ENCODE measurements around the gene AFG3L2. TPM values are rescaled to one million over a fixed set of nuclear protein-coding genes. Genes with fewer than 3 reads are reported as not detected.

Gene AFG3L2
- total RNA-seq, 1 experiment from 2014 or later = 73.5 TPM

- no peaks in the 10 kb centered on the region for H3K79me1 ChIP-seq (ENCODE audit: insufficient read depth, low read depth, low read length, poor library complexity, severe bottlenecking)
- H3K9ac ChIP-seq (ENCODE audit: extremely low read depth, insufficient read length, low read length) = no peak overlapping the region
- H4K5ac ChIP-seq (ENCODE audit: insufficient read length, low read depth, low read length) = no peak overlapping the region
- no peaks in the 10 kb centered on the region for H3K4me1 ChIP-seq (ENCODE audit: insufficient read depth, low read length)
- H3K27ac Mint-ChIP-seq = no peak overlapping the region
- peaks cover 14% of the 10 kb centered on the region for H3K23me2 ChIP-seq (ENCODE audit: insufficient read length, low read depth, low read length, poor library complexity, severe bottlenecking)
- H3K27me3 Mint-ChIP-seq (ENCODE audit: low read depth) = peaks cover 39% of the 10 kb centered on the region
- H2BK120ac ChIP-seq (ENCODE audit: low read depth, low read length, poor library complexity, severe bottlenecking) = no peak overlapping the region
- no peak overlapping the region for H2BK12ac ChIP-seq (ENCODE audit: insufficient read length, low read depth, low read length)
- no peak overlapping the region for H2BK20ac ChIP-seq (ENCODE audit: low read depth, low read length, poor library complexity, severe bottlenecking)
- H3K23ac ChIP-seq (ENCODE audit: insufficient read length, low read depth, low read length) = no peak overlapping the region
- no peaks in the 10 kb centered on the region for H3K36me3 Mint-ChIP-seq (ENCODE audit: insufficient read depth in 1 of 3, low read depth in 3 of 3)
- H3K27me3 ChIP-seq (ENCODE audit: insufficient read depth, low read length) = no peaks in the 10 kb centered on the region; the same call in 1 of the 2 replicates
- no peak overlapping the region for H2AK5ac ChIP-seq (ENCODE audit: insufficient read length, low read length)
- H4K8ac ChIP-seq (replicated peaks; ENCODE audit: insufficient read length, low read depth, low read length) = no peak overlapping the region
- H3K9me3 ChIP-seq (ENCODE audit: control insufficient read depth, low read depth, low read length) = no peaks in the 10 kb centered on the region
- DNase-seq = no peak
- TF ChIP-seq CTCF (conservative IDR thresholded peaks at IDR 0.05) = no peak
- no peaks in the 10 kb centered on the region; a peak in 1 of 5 replicates for H3K9me3 Mint-ChIP-seq
- no peak overlapping the region for H3K4me3 Mint-ChIP-seq
- no peak overlapping the region for H2AFZ ChIP-seq (ENCODE audit: low read length)
- H2BK15ac ChIP-seq (ENCODE audit: low read depth, low read length) = no peak overlapping the region
- H3K79me2 ChIP-seq (ENCODE audit: insufficient read depth, low read length) = no peaks in the 10 kb centered on the region
- no CpG with 5 or more reads among the region's 2 CpGs for WGBS (ENCODE audit: extremely low coverage, insufficient read length, low lambda C conversion rate)
- H3K27ac ChIP-seq (ENCODE audit: insufficient read length, low read depth, low read length) = no peak overlapping the region
- H3K18ac ChIP-seq (ENCODE audit: insufficient read length, low read depth, low read length) = no peak overlapping the region
- no peak overlapping the region for H3K14ac ChIP-seq (ENCODE audit: insufficient read depth, low read length)
- H3K4ac ChIP-seq (ENCODE audit: low read depth, low read length) = no peak overlapping the region
- no peak overlapping the region for H4K91ac ChIP-seq (ENCODE audit: insufficient read length, low read depth, low read length)
- H3K4me2 ChIP-seq (ENCODE audit: insufficient read depth, insufficient read length, low read length) = no peak overlapping the region
- no peaks in the 10 kb centered on the region for H4K20me1 ChIP-seq (ENCODE audit: control insufficient read depth, insufficient read depth, insufficient read length)
- H3T11ph ChIP-seq (ENCODE audit: low read length) = no peak overlapping the region
- peaks cover 14 to 20% of the 10 kb centered on the region in 2 experiments for H3K4me1 Mint-ChIP-seq
- no peak overlapping the region for H2BK5ac ChIP-seq (ENCODE audit: insufficient read length, low read length)
- H3K56ac ChIP-seq (ENCODE audit: insufficient read length, low read depth, low read length) = no peak overlapping the region
Measured at GRCh38 chr18:12290086-12290485, 86.9 kb downstream of the AFG3L2 start.
